CD4-positive, CD25-positive, alpha-beta regulatory T cell (primary cell): ENCODE results near the gene PLP1. TPM values are rescaled to one million over a fixed set of nuclear protein-coding genes. Genes with fewer than 3 reads are reported as not detected.

Experiments used
- ATAC-seq, 2 donors: fragments of 150-1000 bp; cut with Tn5 transposase; one replicate each; pipeline ENCODE4 v1.10.0; 2021; ENCODE audit warnings: low read depth in 2 of 2, moderate number of reproducible peaks in 2 of 2, moderate library complexity in 1 of 2
- DNase-seq, 3 donors: peaks; one replicate each; pipeline versions ENCODE4 v3.0.0 to v3.0.0-alpha.2; 2012 to 2022; ENCODE audit warnings: mixed read lengths in 1 of 3
- H3K27ac ChIP-seq: one replicate; pipeline ENCODE4 v1.7.0; 2013; ENCODE audit warnings: mild to moderate bottlenecking, low read length; ENCODE audit not compliant: insufficient read depth, poor library complexity, severe bottlenecking
- H3K27me3 ChIP-seq: one replicate; pipeline ENCODE4 v1.7.0; 2013; ENCODE audit warnings: low read length; ENCODE audit not compliant: control insufficient read depth, insufficient read depth
- H3K36me3 ChIP-seq: one replicate; pipeline ENCODE4 v1.7.0; 2013; ENCODE audit warnings: mild to moderate bottlenecking, low read length, moderate library complexity; ENCODE audit not compliant: control insufficient read depth, insufficient read depth
- H3K4me1 ChIP-seq: 2 replicates; pipeline ENCODE4 v1.7.0; 2013; ENCODE audit warnings: mild to moderate bottlenecking, low read length; ENCODE audit not compliant: insufficient read depth, control insufficient read depth, poor library complexity, severe bottlenecking
- H3K4me3 ChIP-seq: one replicate; pipeline ENCODE4 v1.7.0; 2013; ENCODE audit warnings: low read depth, mild to moderate bottlenecking, low read length, moderate library complexity
- H3K9me3 ChIP-seq, 2 experiments: 1 replicate in 1 of 2; 2 replicates in 1 of 2; pipeline ENCODE4 v1.7.0; 2013; ENCODE audit warnings: low read length in 2 of 2, mild to moderate bottlenecking in 1 of 2, moderate library complexity in 1 of 2; ENCODE audit not compliant: control insufficient read depth in 2 of 2
- H3K27ac Mint-ChIP-seq, 3 donors: one replicate each; pipeline ENCODE4 v1.8.0; 2020 to 2022; ENCODE audit warnings: mild to moderate bottlenecking in 3 of 3, mixed read lengths in 3 of 3, moderate library complexity in 2 of 3
- H3K27me3 Mint-ChIP-seq: one replicate; pipeline ENCODE4 v1.8.0; 2022; ENCODE audit warnings: mild to moderate bottlenecking, mixed read lengths
- H3K36me3 Mint-ChIP-seq: one replicate; pipeline ENCODE4 v1.8.0; 2020; ENCODE audit warnings: mixed read lengths
- H3K4me1 Mint-ChIP-seq, 4 donors: one replicate each; pipeline ENCODE4 v1.8.0; 2020 to 2022; ENCODE audit warnings: mixed read lengths in 4 of 4, mild to moderate bottlenecking in 1 of 4
- H3K4me3 Mint-ChIP-seq, 4 donors: one replicate each; pipeline ENCODE4 v1.8.0; 2020 to 2022; ENCODE audit warnings: mild to moderate bottlenecking in 4 of 4, mixed read lengths in 4 of 4, moderate library complexity in 3 of 4
- H3K9me3 Mint-ChIP-seq, 7 donors: one replicate each; pipeline ENCODE4 v1.8.0; 2020 to 2022; ENCODE audit warnings: mixed read lengths in 7 of 7, mild to moderate bottlenecking in 3 of 7, moderate library complexity in 2 of 7
- polyA plus RNA-seq, 4 donors: library from polyadenylated mRNA; unstranded; fragments of 300-500 nt; fragmentation: Illumina TruSeq; gene quantifications; one replicate each; pipeline ENCODE4 v1.2.3, GENCODE V29; 2021
- total RNA-seq: library from RNA; stranded (reverse); gene quantifications from one replicate; pipeline ENCODE4 v1.2.3, GENCODE V29; 2022

The PLP1 gene
- total and polyA plus RNA-seq, 5 donors from 2014 or later, result not detected

- H3K4me3 ChIP-seq, result no peak overlapping the region
- Mint-ChIP-seq H3K4me3 (no peak overlapping the region), H3K36me3 (no peaks in the 10 kb centered on the region), H3K9me3 (no peaks in the 10 kb centered on the region), H3K27ac (peak overlapping the region in 1 of 3 donors; percentile 38), H3K4me1 (no peaks in the 10 kb centered on the region), H3K27me3 (no peaks in the 10 kb centered on the region)
- DNase-seq (no peak), ATAC-seq (no peak)
- no peaks in the 10 kb centered on the region for H3K4me1 ChIP-seq
- no peak overlapping the region for H3K27ac ChIP-seq
- no peaks in the 10 kb centered on the region for H3K36me3 ChIP-seq
- H3K27me3 ChIP-seq, result peaks cover 4% of the 10 kb centered on the region
- no peaks in the 10 kb centered on the region for H3K9me3 ChIP-seq
These were observed 38.9 kb upstream of the PLP1 start for GRCh38 chrX:103737696-103738095.

GRCh38 chrX:103739421-103739820 is 37.2 kb upstream of the PLP1 start:
- no peak overlapping the region for H3K4me3 ChIP-seq
- H3K36me3 Mint-ChIP-seq, result no peaks in the 10 kb centered on the region
- H3K27ac Mint-ChIP-seq, result no peak overlapping the region
- H3K9me3 ChIP-seq, result no peaks in the 10 kb centered on the region
- DNase-seq (no peak), ATAC-seq (no peak)
- H3K4me1 ChIP-seq, result no peaks in the 10 kb centered on the region
- H3K27me3 ChIP-seq, result no peaks in the 10 kb centered on the region
- H3K9me3 Mint-ChIP-seq, result no peaks in the 10 kb centered on the region
- H3K27ac ChIP-seq, result no peak overlapping the region
- no peaks in the 10 kb centered on the region for H3K36me3 ChIP-seq
- H3K4me1 Mint-ChIP-seq, result no peaks in the 10 kb centered on the region
- no peaks in the 10 kb centered on the region for H3K27me3 Mint-ChIP-seq
- no peak overlapping the region for H3K4me3 Mint-ChIP-seq

GRCh38 chrX:103741879-103742278 is 34.8 kb upstream of the PLP1 start:
- Histone ChIP-seq H3K4me3 (no peak overlapping the region), H3K27ac (no peak overlapping the region), H3K36me3 (no peaks in the 10 kb centered on the region), H3K4me1 (no peaks in the 10 kb centered on the region), H3K9me3 (no peaks in the 10 kb centered on the region), H3K27me3 (no peaks in the 10 kb centered on the region)
- H3K36me3 Mint-ChIP-seq, result no peaks in the 10 kb centered on the region
- H3K9me3 Mint-ChIP-seq, result peaks cover 0 to 1% (median 0%) of the 10 kb centered on the region in 7 donors
- no peak for DNase-seq
- H3K4me3 Mint-ChIP-seq, result no peak overlapping the region
- H3K27ac Mint-ChIP-seq, result no peak overlapping the region
- no peak for ATAC-seq
- H3K4me1 Mint-ChIP-seq, result no peaks in the 10 kb centered on the region
- H3K27me3 Mint-ChIP-seq, result no peaks in the 10 kb centered on the region

GRCh38 chrX:103742339-103742738 is 34.3 kb upstream of the PLP1 start:
- ATAC-seq (no peak), DNase-seq (no peak)
- H3K27ac Mint-ChIP-seq, result no peak overlapping the region
- no peak overlapping the region for H3K4me3 ChIP-seq
- H3K27me3 Mint-ChIP-seq, result no peaks in the 10 kb centered on the region
- no peaks in the 10 kb centered on the region for H3K27me3 ChIP-seq
- no peaks in the 10 kb centered on the region for H3K9me3 ChIP-seq
- H3K27ac ChIP-seq, result no peak overlapping the region
- H3K36me3 ChIP-seq, result no peaks in the 10 kb centered on the region
- no peaks in the 10 kb centered on the region for H3K4me1 Mint-ChIP-seq
- H3K9me3 Mint-ChIP-seq, result peaks cover 0 to 1% (median 0%) of the 10 kb centered on the region in 7 donors
- H3K4me3 Mint-ChIP-seq, result no peak overlapping the region
- H3K4me1 ChIP-seq, result no peaks in the 10 kb centered on the region
- H3K36me3 Mint-ChIP-seq, result no peaks in the 10 kb centered on the region

GRCh38 chrX:103747163-103747562 is 29.5 kb upstream of the PLP1 start:
- ATAC-seq, result no peak
- Mint-ChIP-seq H3K27me3 (no peaks in the 10 kb centered on the region), H3K4me1 (no peaks in the 10 kb centered on the region), H3K27ac (no peak overlapping the region), H3K4me3 (no peak overlapping the region), H3K36me3 (no peaks in the 10 kb centered on the region), H3K9me3 (peaks cover 0 to 1% (median 0%) of the 10 kb centered on the region in 7 donors)
- H3K27ac ChIP-seq, result no peak overlapping the region
- no peaks in the 10 kb centered on the region for H3K9me3 ChIP-seq
- H3K27me3 ChIP-seq, result no peaks in the 10 kb centered on the region
- no peak overlapping the region for H3K4me3 ChIP-seq
- no peak for DNase-seq
- H3K36me3 ChIP-seq, result no peaks in the 10 kb centered on the region
- H3K4me1 ChIP-seq, result no peaks in the 10 kb centered on the region

- Histone ChIP-seq H3K9me3 (no peaks in the 10 kb centered on the region), H3K27me3 (no peaks in the 10 kb centered on the region), H3K4me3 (no peak overlapping the region), H3K4me1 (no peaks in the 10 kb centered on the region), H3K36me3 (no peaks in the 10 kb centered on the region), H3K27ac (no peak overlapping the region)
- Mint-ChIP-seq H3K27ac (no peak overlapping the region), H3K4me3 (no peak overlapping the region), H3K4me1 (no peaks in the 10 kb centered on the region), H3K9me3 (peaks cover 0 to 6% (median 3%) of the 10 kb centered on the region in 7 donors), H3K36me3 (no peaks in the 10 kb centered on the region), H3K27me3 (peaks cover 8% of the 10 kb centered on the region)
- DNase-seq, result no peak
- ATAC-seq, result no peak
These were observed 22.2 kb upstream of the PLP1 start for GRCh38 chrX:103754401-103754800.

GRCh38 chrX:103756736-103757135 is 19.9 kb upstream of the PLP1 start:
- no peaks in the 10 kb centered on the region for H3K36me3 Mint-ChIP-seq
- no peak for ATAC-seq
- no peak overlapping the region for H3K27ac ChIP-seq

GRCh38 chrX:103758555-103758954 is 18.1 kb upstream of the PLP1 start:
- DNase-seq (no peak), ATAC-seq (no peak)
- Mint-ChIP-seq H3K4me1 (no peaks in the 10 kb centered on the region), H3K36me3 (no peaks in the 10 kb centered on the region), H3K4me3 (no peak overlapping the region), H3K27me3 (peaks cover 8% of the 10 kb centered on the region), H3K9me3 (peaks cover 0 to 6% (median 3%) of the 10 kb centered on the region in 7 donors), H3K27ac (no peak overlapping the region)
- no peaks in the 10 kb centered on the region for H3K27me3 ChIP-seq
- H3K9me3 ChIP-seq, result no peaks in the 10 kb centered on the region
- H3K27ac ChIP-seq, result no peak overlapping the region
- H3K4me1 ChIP-seq, result no peaks in the 10 kb centered on the region
- H3K4me3 ChIP-seq, result no peak overlapping the region
- H3K36me3 ChIP-seq, result no peaks in the 10 kb centered on the region

More at GRCh38 chrX:103756736-103757135, 19.9 kb upstream of the PLP1 start:
- no peak overlapping the region for H3K4me3 Mint-ChIP-seq
- Histone ChIP-seq H3K9me3 (no peaks in the 10 kb centered on the region), H3K4me1 (no peaks in the 10 kb centered on the region), H3K36me3 (no peaks in the 10 kb centered on the region), H3K4me3 (no peak overlapping the region), H3K27me3 (no peaks in the 10 kb centered on the region)
- H3K4me1 Mint-ChIP-seq, result no peaks in the 10 kb centered on the region
- DNase-seq, result no peak
- H3K27me3 Mint-ChIP-seq, result peaks cover 8% of the 10 kb centered on the region
- H3K27ac Mint-ChIP-seq, result no peak overlapping the region
- peaks cover 0 to 6% (median 3%) of the 10 kb centered on the region in 7 donors for H3K9me3 Mint-ChIP-seq
